Gastroesophageal sphincter (tissue), 3 donors: ENCODE results near the gene CALML5.

Experiments
- CTCF ChIP-seq, 4 experiments: fragments of 200-600 bp in 2 of 4; fragments of 450-650 bp in 2 of 4; sonication (generic) in 1 of 4; IDR thresholded peaks; one replicate each; pipeline ENCODE4 v1.5.1; 2017 to 2019; ENCODE audit warnings: antibody characterized with exemption in 4 of 4, mild to moderate bottlenecking in 2 of 4, moderate library complexity in 2 of 4
- POLR2AphosphoS5 ChIP-seq: sonication (generic); formaldehyde crosslinking; IDR thresholded peaks from one replicate; pipeline ENCODE4 v1.6.1; 2017; ENCODE audit warnings: antibody characterized with exemption

- TF ChIP-seq POLR2AphosphoS5 (no peak), CTCF (IDR thresholded peaks at IDR 0.05) (no peak)
These were observed 31.6 kb upstream of the CALML5 start for GRCh38 chr10:5530846-5531557.
